HUES48 (cell line): ENCODE results near the gene PSAT1.

Source experiments
- H3K27ac ChIP-seq: one replicate; pipeline ENCODE4 v1.7.0; 2013; ENCODE audit warnings: low read depth, low read length, inconsistent platforms
- H3K27me3 ChIP-seq: 2 replicates; pipeline ENCODE4 v1.6.1; 2013; ENCODE audit warnings: mild to moderate bottlenecking, low read length; ENCODE audit not compliant: control insufficient read depth, insufficient read depth
- H3K36me3 ChIP-seq: 2 replicates; pipeline ENCODE4 v1.6.1; 2013; ENCODE audit warnings: low read length; ENCODE audit not compliant: control insufficient read depth, insufficient read depth
- H3K4me1 ChIP-seq: 2 replicates; pipeline ENCODE4 v1.6.1; 2013; ENCODE audit warnings: mild to moderate bottlenecking, low read length; ENCODE audit not compliant: control insufficient read depth, insufficient read depth
- H3K4me3 ChIP-seq: 2 replicates; pipeline ENCODE4 v1.5.1; 2013; ENCODE audit warnings: mild to moderate bottlenecking, low read depth, low read length
- H3K9ac ChIP-seq: 2 replicates; pipeline ENCODE4 v1.6.1; 2013; ENCODE audit warnings: mild to moderate bottlenecking, low read depth, low read length, moderate library complexity
- H3K9me3 ChIP-seq: 2 replicates; pipeline ENCODE4 v1.6.1; 2013; ENCODE audit warnings: low read length; ENCODE audit not compliant: control insufficient read depth, insufficient read depth

Gene PSAT1

DNA sequence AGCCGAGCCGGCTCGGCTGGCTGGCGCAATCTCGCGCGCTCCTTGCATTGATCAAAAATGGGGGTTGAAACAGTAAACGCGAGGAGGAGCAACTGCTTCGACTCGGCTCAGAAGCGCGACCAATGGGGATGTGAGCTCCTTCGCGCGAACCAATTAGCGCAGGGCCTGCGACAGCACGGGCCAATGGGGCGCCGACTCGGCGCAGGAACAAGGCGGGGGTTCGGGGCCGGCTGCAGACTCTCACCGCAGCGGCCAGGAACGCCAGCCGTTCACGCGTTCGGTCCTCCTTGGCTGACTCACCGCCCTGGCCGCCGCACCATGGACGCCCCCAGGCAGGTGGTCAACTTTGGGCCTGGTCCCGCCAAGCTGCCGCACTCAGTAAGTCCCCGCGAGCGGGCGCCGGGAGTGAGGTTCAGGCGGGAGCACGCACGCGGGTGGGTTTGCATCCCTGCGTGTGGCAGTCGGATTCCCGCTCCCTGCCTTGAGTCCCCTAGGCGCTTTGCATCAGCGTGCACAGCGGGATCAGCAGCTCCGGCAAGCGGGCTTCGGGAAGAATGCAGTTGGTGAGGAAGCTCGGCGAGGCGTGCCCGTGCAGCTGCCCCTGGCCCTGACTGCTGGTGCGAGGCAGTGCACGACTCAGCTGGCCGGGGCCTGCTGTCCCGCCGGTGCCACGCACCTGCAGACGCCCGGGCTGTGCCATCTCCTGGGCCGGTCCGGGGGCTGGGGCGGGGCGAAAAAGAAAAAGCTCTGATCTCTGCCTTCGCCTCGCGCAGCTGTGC, at the start of gene PSAT1:
Gene PSAT1, plus strand, starts transcription at position 233 of the 779 bp plus-strand sequence. Its CDS starts 86 bp downstream, at position 319.
- no peaks in the 10 kb centered on the region for H3K27me3 ChIP-seq
- peaks cover 37% of the 10 kb centered on the region for H3K36me3 ChIP-seq
- H3K9ac ChIP-seq: peak within 1 kb of the TSS; percentile 98
- peak within 1 kb of the TSS; percentile 96 for H3K4me3 ChIP-seq
- peaks cover 18% of the 10 kb centered on the region for H3K4me1 ChIP-seq
- no peaks in the 10 kb centered on the region for H3K9me3 ChIP-seq
- H3K27ac ChIP-seq: peak within 1 kb of the TSS; percentile 92

DNA sequence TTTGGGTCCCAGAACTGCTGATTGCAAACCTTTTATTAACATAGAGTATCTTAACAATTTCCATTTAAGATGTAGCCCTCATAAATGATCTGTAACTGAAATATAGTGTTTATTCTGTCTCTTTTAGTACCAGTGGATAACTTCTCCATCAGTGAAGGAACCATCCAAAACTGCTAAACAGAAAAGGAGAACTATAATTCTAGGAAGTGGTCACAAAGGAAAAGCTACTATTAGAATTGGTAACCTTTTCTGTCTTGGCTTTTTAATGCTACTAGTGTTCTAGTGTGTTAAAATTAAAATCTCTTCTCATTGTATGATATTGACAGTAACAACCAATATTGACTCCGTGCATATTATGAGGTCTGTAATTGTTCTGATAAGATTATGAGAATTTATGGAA, 48.3 kb upstream of the PSAT1 start:
- H3K27me3 ChIP-seq: no peaks in the 10 kb centered on the region
- H3K9me3 ChIP-seq: no peaks in the 10 kb centered on the region
- no peak overlapping the region for H3K9ac ChIP-seq
- H3K27ac ChIP-seq: no peak overlapping the region
- H3K4me3 ChIP-seq: no peak overlapping the region
- peaks cover 89% of the 10 kb centered on the region for H3K36me3 ChIP-seq
- H3K4me1 ChIP-seq: no peaks in the 10 kb centered on the region

DNA sequence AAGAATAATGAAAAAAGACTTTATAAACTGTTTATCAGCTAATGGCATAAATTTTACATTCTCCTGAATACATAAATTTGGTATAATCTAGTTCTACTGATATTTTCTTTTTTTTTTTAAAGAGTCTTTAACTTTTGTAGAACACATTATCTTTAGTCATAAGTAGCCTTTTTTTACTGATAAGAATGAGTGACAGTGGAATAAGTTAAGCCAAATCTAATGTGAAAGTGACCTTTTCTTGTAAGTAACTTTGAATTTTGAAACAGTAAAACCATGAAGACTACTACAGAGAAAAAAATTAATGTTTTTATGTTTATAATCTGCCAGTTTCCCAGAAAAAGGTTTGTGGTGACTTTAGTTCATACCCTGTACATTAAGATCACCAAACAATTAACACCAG, 47.4 kb upstream of the PSAT1 start:
- Histone ChIP-seq H3K4me3 (no peak overlapping the region), H3K9me3 (no peaks in the 10 kb centered on the region), H3K9ac (no peak overlapping the region), H3K27me3 (no peaks in the 10 kb centered on the region), H3K36me3 (peaks cover 87% of the 10 kb centered on the region), H3K4me1 (no peaks in the 10 kb centered on the region), H3K27ac (no peak overlapping the region)

DNA sequence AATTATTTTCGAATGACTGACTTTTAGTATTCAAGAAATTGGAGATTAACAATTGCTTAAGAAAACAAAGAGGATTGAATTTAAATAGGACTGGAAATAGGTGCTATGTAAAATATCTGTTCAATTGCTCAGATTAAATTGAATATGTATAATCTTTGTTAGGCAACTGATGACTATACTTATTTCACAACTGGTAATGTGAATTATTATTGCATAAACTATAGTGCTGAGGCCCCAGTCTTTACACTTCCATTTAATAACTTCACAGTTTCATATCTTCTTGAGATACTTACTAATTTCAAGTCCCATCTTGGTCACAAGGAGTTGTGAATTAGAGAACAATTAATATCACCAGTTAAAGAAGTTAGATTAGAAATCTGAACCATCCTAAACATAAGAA, 44.3 kb upstream of the PSAT1 start:
- Histone ChIP-seq H3K4me3 (no peak overlapping the region), H3K36me3 (peaks cover 85% of the 10 kb centered on the region), H3K27ac (no peak overlapping the region), H3K9me3 (no peaks in the 10 kb centered on the region), H3K4me1 (no peaks in the 10 kb centered on the region), H3K9ac (no peak overlapping the region), H3K27me3 (no peaks in the 10 kb centered on the region)

DNA sequence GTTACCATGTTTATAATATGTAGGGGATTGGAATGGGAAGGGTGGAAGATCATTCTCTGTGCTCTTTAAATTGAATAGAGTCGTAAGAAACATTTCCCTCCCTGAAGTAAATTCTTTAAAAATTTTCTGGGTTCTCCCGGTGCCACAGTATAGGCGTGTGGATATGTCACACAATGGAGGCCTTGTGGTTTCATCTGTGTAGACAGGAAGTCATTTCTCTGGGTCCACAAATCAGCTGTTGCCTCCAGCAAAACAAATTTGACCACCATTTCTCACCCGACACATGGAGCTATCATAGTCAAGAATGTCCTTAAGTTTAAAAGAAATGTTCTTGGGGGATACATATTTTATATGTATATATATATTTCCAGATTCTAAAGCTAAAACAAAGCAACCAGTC, 43.6 kb upstream of the PSAT1 start:
- H3K27ac ChIP-seq: no peak overlapping the region
- H3K4me1 ChIP-seq: no peaks in the 10 kb centered on the region
- H3K27me3 ChIP-seq: no peaks in the 10 kb centered on the region
- H3K36me3 ChIP-seq: peaks cover 85% of the 10 kb centered on the region
- no peaks in the 10 kb centered on the region for H3K9me3 ChIP-seq
- H3K9ac ChIP-seq: no peak overlapping the region
- H3K4me3 ChIP-seq: no peak overlapping the region

DNA sequence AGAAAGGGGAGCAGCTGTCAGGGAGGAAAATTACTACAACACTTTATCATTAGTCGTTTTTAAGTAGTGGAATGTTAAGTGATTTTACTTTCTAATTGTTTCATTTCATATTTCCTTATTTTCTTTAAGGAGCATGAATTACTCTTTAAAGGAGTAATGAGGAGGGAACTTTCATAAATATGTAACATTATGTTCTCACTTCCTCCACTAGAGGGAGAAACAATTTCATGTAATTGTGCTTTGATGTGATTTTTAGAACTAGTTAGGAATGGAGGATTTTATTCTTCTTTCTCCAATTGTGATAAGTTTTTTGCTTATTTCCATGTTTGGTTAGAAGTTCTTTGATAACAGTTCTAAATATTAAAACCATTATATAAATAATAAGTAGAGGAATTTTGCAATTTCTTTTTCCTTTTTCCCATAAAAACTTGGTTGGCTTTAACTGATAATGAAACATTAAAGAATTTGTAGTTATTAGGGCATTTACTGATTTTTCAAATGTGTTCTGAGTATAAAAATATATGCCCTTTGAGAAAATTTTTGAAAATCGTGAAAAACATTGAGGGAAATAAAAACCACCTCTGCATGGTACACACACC, 35.4 kb upstream of the PSAT1 start:
- Histone ChIP-seq H3K27me3 (no peaks in the 10 kb centered on the region), H3K27ac (no peak overlapping the region), H3K4me1 (no peaks in the 10 kb centered on the region), H3K4me3 (no peak overlapping the region), H3K36me3 (peaks cover 66% of the 10 kb centered on the region), H3K9ac (no peak overlapping the region), H3K9me3 (no peaks in the 10 kb centered on the region)

DNA sequence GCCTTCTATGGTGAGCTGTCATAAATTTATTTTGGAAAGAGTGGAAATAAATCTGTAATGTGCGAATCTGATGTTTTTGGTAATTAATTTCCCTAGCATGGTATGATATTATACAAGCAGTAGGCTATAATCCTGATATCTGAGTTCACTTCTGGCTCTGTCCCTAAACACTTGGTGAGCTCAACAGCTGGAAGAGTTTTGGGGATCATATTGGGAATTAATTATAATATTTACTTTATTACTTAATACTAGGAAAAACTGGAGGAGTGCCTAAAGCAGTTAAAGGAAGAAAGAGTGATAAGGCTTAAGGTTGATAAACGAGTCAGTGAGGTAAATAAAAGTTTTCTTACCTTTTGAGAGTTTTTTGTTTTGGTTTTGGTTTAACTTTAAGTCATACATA, 34.3 kb upstream of the PSAT1 start:
- peaks cover 73% of the 10 kb centered on the region for H3K36me3 ChIP-seq
- H3K27me3 ChIP-seq: no peaks in the 10 kb centered on the region
- H3K9ac ChIP-seq: no peak overlapping the region
- H3K4me3 ChIP-seq: no peak overlapping the region
- no peaks in the 10 kb centered on the region for H3K4me1 ChIP-seq
- H3K27ac ChIP-seq: no peak overlapping the region
- no peaks in the 10 kb centered on the region for H3K9me3 ChIP-seq

DNA sequence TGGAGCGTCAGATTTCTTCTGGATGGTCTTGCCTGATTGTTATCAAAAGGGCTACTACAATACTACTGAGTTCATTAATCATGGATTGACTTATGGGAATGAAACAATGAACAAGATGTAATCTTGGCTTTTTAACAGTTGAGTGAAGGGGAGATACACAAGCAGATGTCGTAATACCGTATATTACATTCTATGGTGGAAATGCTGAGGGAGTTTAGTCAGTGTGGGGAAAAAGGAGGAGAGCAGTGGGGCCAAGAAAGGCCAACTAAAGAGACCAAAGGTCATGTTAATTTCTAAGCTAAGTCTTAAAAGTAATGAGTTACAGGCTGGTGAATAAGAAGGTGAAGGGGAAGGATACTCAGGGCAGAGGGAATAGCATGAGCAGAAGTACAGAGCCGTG, 29.0 kb upstream of the PSAT1 start:
- Histone ChIP-seq H3K9ac (no peak overlapping the region), H3K4me3 (no peak overlapping the region), H3K4me1 (no peaks in the 10 kb centered on the region), H3K36me3 (peaks cover 85% of the 10 kb centered on the region), H3K27ac (no peak overlapping the region), H3K27me3 (no peaks in the 10 kb centered on the region), H3K9me3 (no peaks in the 10 kb centered on the region)

DNA sequence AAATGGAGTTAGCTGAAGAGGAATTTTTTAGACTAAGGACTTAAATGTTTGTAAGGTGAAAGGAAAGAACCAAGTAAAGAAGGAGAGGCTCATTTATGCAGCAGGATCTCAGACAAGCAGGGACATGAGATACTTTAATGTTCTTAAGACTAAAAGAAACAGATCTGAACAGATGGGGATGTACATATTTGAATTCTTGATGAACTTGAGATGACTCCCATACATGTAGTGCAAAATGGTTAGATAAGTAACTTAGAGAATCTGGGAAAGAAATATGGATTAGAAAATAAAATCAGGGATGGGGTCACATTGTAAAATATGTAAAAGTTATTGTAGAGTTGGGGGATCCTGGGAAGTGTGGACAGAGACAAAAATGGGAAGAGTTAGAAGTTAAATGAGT, 27.1 kb upstream of the PSAT1 start:
- H3K4me1 ChIP-seq: no peaks in the 10 kb centered on the region
- H3K4me3 ChIP-seq: no peak overlapping the region

DNA sequence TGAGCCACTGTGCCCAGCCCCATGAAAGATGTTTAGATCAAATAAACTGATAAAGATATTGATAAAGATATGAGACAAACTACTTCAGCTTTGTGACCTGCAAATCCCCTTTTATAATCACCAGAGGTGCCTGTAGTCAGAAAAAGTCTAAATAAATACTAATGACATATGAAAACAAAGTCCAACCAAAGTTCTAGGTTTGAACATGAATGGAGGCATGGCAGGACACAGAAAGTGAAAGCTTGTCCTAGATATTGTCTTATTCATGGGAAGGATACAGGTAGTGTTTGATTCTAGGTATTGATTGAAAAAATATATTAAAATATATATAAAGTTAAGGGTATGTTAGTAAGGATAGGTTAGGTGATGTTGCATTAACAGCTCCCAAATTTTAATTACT, 24.6 kb upstream of the PSAT1 start:
- no peaks in the 10 kb centered on the region for H3K9me3 ChIP-seq
- no peak overlapping the region for H3K4me3 ChIP-seq
- H3K4me1 ChIP-seq: no peaks in the 10 kb centered on the region
- H3K36me3 ChIP-seq: peaks cover 41% of the 10 kb centered on the region
- no peaks in the 10 kb centered on the region for H3K27me3 ChIP-seq
- no peak overlapping the region for H3K27ac ChIP-seq
- H3K9ac ChIP-seq: no peak overlapping the region

More for the DNA sequence above, 27.1 kb upstream of the PSAT1 start:
- peaks cover 67% of the 10 kb centered on the region for H3K36me3 ChIP-seq
- no peaks in the 10 kb centered on the region for H3K27me3 ChIP-seq
- no peak overlapping the region for H3K9ac ChIP-seq
- H3K27ac ChIP-seq: no peak overlapping the region
- H3K9me3 ChIP-seq: no peaks in the 10 kb centered on the region

DNA sequence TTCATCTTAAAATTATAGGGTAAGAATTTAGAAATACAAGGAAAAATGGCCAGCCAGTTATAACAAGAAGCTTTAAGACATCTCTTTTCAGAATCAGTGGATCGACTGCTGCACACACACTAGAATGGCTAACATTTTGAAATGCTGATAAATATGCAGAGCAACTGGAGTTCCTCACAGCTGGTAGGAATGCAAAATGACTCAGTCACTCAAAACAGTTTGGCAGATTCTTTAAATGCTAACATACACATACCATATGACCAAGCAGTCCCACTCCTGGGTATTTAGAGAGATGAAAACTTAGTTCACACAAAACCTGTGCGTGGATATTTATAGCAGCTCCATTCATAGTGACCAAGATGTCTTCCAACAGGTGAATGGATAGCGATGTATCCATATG, 23.2 kb upstream of the PSAT1 start:
- H3K27ac ChIP-seq: no peak overlapping the region
- H3K4me1 ChIP-seq: no peaks in the 10 kb centered on the region
- H3K36me3 ChIP-seq: peaks cover 29% of the 10 kb centered on the region
- no peak overlapping the region for H3K9ac ChIP-seq
- no peak overlapping the region for H3K4me3 ChIP-seq
- H3K27me3 ChIP-seq: no peaks in the 10 kb centered on the region
- no peaks in the 10 kb centered on the region for H3K9me3 ChIP-seq
